RWPE1 (cell line): ENCODE measurements around the gene ARID1A.
"Not testable (repeated sequence)": the region's sequence is repeated elsewhere in the genome, so short reads cannot be mapped to it uniquely, and the experiment has no call there.

Experiments used
- CTCF ChIA-PET: fragments of 350-600 bp; sonication (Branson Sonifier 250); formaldehyde crosslinking; extraction: SDS; loops from one replicate; lab custom pipeline; 2021; lab: Yijun Ruan, JAX
- POLR2A ChIA-PET: fragments of 400-600 bp; formaldehyde crosslinking; extraction: SDS; loops from one replicate; lab custom pipeline; 2020; ENCODE audit warnings: antibody characterized with exemption; ENCODE audit not compliant: low non-redundant PET; lab: Yijun Ruan, JAX
- DNase-seq: peaks from one replicate; pipeline ENCODE4 v3.0.0; 2012; ENCODE audit warnings: low spot score
- H3K27ac ChIP-seq: fragments of 450-650 bp; 2 replicates; pipeline ENCODE4 v1.5.1; 2017
- CTCF ChIP-seq: fragments of 450-650 bp; conservative IDR thresholded peaks from 2 replicates; pipeline ENCODE4 v1.5.1; 2017; ENCODE audit warnings: low read depth, mild to moderate bottlenecking

The ARID1A gene

GRCh38 chr1:26703478-26703877 is 7.7 kb downstream of the ARID1A start:
- POLR2A ChIA-PET, result no interaction called here
- TF ChIP-seq CTCF, result no peak
- CTCF ChIA-PET, result interaction anchor here (0.5 to 0.7 kb wide), 2 partner anchors 125 to 1730 kb away, joined by 3 read pairs; no protein-coding TSS in a partner anchor
- no peak for DNase-seq
- no peak overlapping the region for H3K27ac ChIP-seq

GRCh38 chr1:26704629-26705028 is 8.8 kb downstream of the ARID1A start:
- POLR2A ChIA-PET, result interaction anchor here (0.7 kb wide), 1 partner anchor 153 kb away, joined by 5 read pairs; no protein-coding TSS in a partner anchor
- CTCF ChIA-PET, result interaction anchor here (0.5 to 0.7 kb wide), 4 partner anchors 44 to 1738 kb away, joined by 3 to 5 read pairs (median 3); no protein-coding TSS in a partner anchor
- H3K27ac ChIP-seq, result peak overlapping the region; percentile 67
- no peak for TF ChIP-seq CTCF
- no peak for DNase-seq

- peak overlapping the region; percentile 67 for H3K27ac ChIP-seq
- CTCF ChIA-PET, result not testable (repeated sequence)
- POLR2A ChIA-PET, result interaction anchor here (0.7 kb wide), 1 partner anchor 152 kb away, joined by 5 read pairs; no protein-coding TSS in a partner anchor
These were observed 9.4 kb downstream of the ARID1A start for GRCh38 chr1:26705227-26705626.

GRCh38 chr1:26705788-26706311 is 10.0 kb downstream of the ARID1A start:
- POLR2A ChIA-PET, result no interaction called here
- H3K27ac ChIP-seq, result no peak overlapping the region
- TF ChIP-seq CTCF, result no peak
- DNase-seq, result peak; percentile 67
- CTCF ChIA-PET, result interaction anchor here (0.7 kb wide), 1 partner anchor 29 kb away, joined by 3 read pairs; no protein-coding TSS in a partner anchor

More at GRCh38 chr1:26705227-26705626, 9.4 kb downstream of the ARID1A start:
- DNase-seq, result not testable (repeated sequence)

- DNase-seq, result no peak
- CTCF ChIA-PET, result interaction anchor here (0.7 to 1.0 kb wide), 2 partner anchors 29 to 82 kb away, joined by 3 read pairs; no protein-coding TSS in a partner anchor
- no peak overlapping the region for H3K27ac ChIP-seq
- POLR2A ChIA-PET, result no interaction called here
- TF ChIP-seq CTCF, result no peak
These were observed 10.5 kb downstream of the ARID1A start for GRCh38 chr1:26706315-26706714.

GRCh38 chr1:26710811-26711210 is 15.0 kb downstream of the ARID1A start:
- CTCF ChIA-PET, result no interaction called here
- H3K27ac ChIP-seq, result no peak overlapping the region
- DNase-seq, result no peak
- POLR2A ChIA-PET, result no interaction called here
- TF ChIP-seq CTCF, result no peak

- H3K27ac ChIP-seq, result no peak overlapping the region
- no peak for DNase-seq
- TF ChIP-seq CTCF, result no peak
- ChIA-PET POLR2A (no interaction called here), CTCF (no interaction called here)
These were observed 16.0 kb downstream of the ARID1A start for GRCh38 chr1:26711777-26712176.
